PC-3 (cell line): ENCODE data around the gene LCK.

Experiments
- EZH2phosphoT487 ChIP-seq: fragments of 300-600 bp; sonication (generic); IDR thresholded peaks from 2 replicates; pipeline ENCODE4 v1.6.1; 2018; ENCODE audit warnings: mild to moderate bottlenecking, antibody characterized with exemption, low read length, borderline replicate concordance
- TF ChIP-seq, protein P1 (sequence below): fragments of 300-600 bp; sonication (generic); conservative IDR thresholded peaks from 2 replicates; pipeline ENCODE4 v1.5.1; 2017; ENCODE audit warnings: antibody characterized with exemption, low read depth, mild to moderate bottlenecking, low read length

DNA sequence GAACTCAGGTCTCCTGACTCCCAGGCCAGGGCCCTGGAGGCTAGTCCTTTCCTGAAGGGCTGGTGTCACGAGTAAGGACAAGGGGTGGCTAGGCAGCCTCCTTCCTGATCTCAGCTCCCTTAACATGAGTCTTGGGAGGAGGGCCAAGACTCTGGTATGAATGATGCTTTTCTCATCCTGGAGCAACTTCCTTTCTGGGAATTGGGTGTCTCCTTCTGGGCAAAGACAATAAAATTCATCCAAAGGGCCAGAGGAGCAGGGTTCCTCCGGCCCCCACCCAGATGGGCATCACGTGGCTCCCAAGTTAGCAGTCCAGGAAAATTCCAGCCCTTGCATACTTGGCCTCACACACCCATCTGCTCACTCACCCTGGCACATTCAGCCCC lies 4.2 kb upstream of the LCK start, which contains the start of gene FAM167B:
- TF ChIP-seq, protein P1, sequence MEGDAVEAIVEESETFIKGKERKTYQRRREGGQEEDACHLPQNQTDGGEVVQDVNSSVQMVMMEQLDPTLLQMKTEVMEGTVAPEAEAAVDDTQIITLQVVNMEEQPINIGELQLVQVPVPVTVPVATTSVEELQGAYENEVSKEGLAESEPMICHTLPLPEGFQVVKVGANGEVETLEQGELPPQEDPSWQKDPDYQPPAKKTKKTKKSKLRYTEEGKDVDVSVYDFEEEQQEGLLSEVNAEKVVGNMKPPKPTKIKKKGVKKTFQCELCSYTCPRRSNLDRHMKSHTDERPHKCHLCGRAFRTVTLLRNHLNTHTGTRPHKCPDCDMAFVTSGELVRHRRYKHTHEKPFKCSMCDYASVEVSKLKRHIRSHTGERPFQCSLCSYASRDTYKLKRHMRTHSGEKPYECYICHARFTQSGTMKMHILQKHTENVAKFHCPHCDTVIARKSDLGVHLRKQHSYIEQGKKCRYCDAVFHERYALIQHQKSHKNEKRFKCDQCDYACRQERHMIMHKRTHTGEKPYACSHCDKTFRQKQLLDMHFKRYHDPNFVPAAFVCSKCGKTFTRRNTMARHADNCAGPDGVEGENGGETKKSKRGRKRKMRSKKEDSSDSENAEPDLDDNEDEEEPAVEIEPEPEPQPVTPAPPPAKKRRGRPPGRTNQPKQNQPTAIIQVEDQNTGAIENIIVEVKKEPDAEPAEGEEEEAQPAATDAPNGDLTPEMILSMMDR: no peak
- no peak for TF ChIP-seq EZH2phosphoT487
